GM12878 (cell line): ENCODE measurements around the gene FERMT2. TPM values are rescaled to one million over a fixed set of nuclear protein-coding genes. Genes with fewer than 3 reads are reported as not detected.

Experiments
- ATAC-seq: fragments of 200-7000 bp; cut with Tn5 transposase; 3 replicates; pipeline ENCODE4 v1.9.1; 2020; ENCODE audit warnings: mild to moderate bottlenecking, moderate library complexity
- BruUV-seq: library from RNA; stranded (reverse); fragments of 400-500 nt; replicated peaks from 2 replicates; lab custom pipeline; 2021; lab: Mats Ljungman, UMichigan
- CTCF ChIA-PET: fragments of 300-600 bp; sonication (Branson Sonifier 250); formaldehyde crosslinking; extraction: SDS; loops from one replicate; lab custom pipeline; 2021; ENCODE audit warnings: inconsistent platforms; lab: Yijun Ruan, JAX
- POLR2A ChIA-PET: fragments of 350-600 bp; formaldehyde crosslinking; extraction: SDS; loops from one replicate; lab custom pipeline; 2021; ENCODE audit warnings: inconsistent platforms; lab: Charles Lee
- RAD21 ChIA-PET: fragments of 300-600 bp; sonication (Branson Sonifier 250); formaldehyde crosslinking; loops from one replicate; lab custom pipeline; 2023; ENCODE audit warnings: antibody characterized with exemption; ENCODE audit not compliant: unreplicated experiment; lab: Charles Lee
- SMC1A ChIA-PET: fragments of 300-600 bp; sonication (Branson Sonifier 250); formaldehyde crosslinking; loops from one replicate; lab custom pipeline; 2023; ENCODE audit not compliant: unreplicated experiment, uncharacterized antibody; lab: Charles Lee
- DNase-seq: peaks from one replicate; pipeline ENCODE4 v3.0.0-alpha.2; 2011; ENCODE audit warnings: low read depth, low spot score
- FAIRE-seq: peaks from 3 replicates; lab custom pipeline; 2011; peaks lifted over from hg19 to GRCh38; lab: Jason Lieb, UNC
- H2AFZ ChIP-seq: 2 replicates; pipeline ENCODE4 v1.6.0; 2011; ENCODE audit warnings: low read depth, low read length, control low read depth; ENCODE audit not compliant: control insufficient read depth
- H3K27ac ChIP-seq: 2 replicates; pipeline ENCODE4 v1.5.1; 2011; ENCODE audit warnings: control low read depth; ENCODE audit not compliant: control insufficient read depth, insufficient read depth
- H3K27me3 ChIP-seq, 2 experiments: replicated peaks in 1 of 2; 2 replicates each; pipeline versions ENCODE4 v1.6.0 to v1.6.1; 2011; ENCODE audit warnings: low read length in 1 of 2; ENCODE audit not compliant: control insufficient read depth in 2 of 2, insufficient read depth in 2 of 2
- H3K36me3 ChIP-seq, 2 experiments: 2 replicates each; pipeline ENCODE4 v1.5.1; 2011; ENCODE audit warnings: low read length in 1 of 2; ENCODE audit not compliant: control insufficient read depth in 2 of 2, insufficient read depth in 2 of 2
- H3K4me1 ChIP-seq: 2 replicates; pipeline ENCODE4 v1.6.1; 2011; ENCODE audit warnings: mild to moderate bottlenecking, low read length, moderate library complexity, mixed read lengths; ENCODE audit not compliant: control insufficient read depth, insufficient read depth
- H3K4me2 ChIP-seq: 2 replicates; pipeline ENCODE4 v1.6.0; 2011; ENCODE audit warnings: control low read depth; ENCODE audit not compliant: control insufficient read depth, insufficient read depth
- H3K4me3 ChIP-seq: fragments of 200-600 bp; sonication (generic); 2 replicates; pipeline ENCODE4 v1.5.1; 2016
- H3K79me2 ChIP-seq: 2 replicates; pipeline ENCODE4 v1.6.0; 2011; ENCODE audit warnings: low read length; ENCODE audit not compliant: control insufficient read depth, insufficient read depth
- H3K9ac ChIP-seq: 2 replicates; pipeline ENCODE4 v1.8.0; 2011; ENCODE audit warnings: low read length, control low read depth, mixed read lengths; ENCODE audit not compliant: control insufficient read depth, insufficient read depth
- H3K9me3 ChIP-seq: replicated peaks from 3 replicates; pipeline ENCODE4 v1.5.1; 2011; ENCODE audit warnings: mild to moderate bottlenecking, low read length; ENCODE audit not compliant: control insufficient read depth, insufficient read depth
- H4K20me1 ChIP-seq: 2 replicates; pipeline ENCODE4 v1.6.0; 2011; ENCODE audit not compliant: control insufficient read depth, insufficient read depth
- EED ChIP-seq: sonication (generic); IDR thresholded peaks from 2 replicates; pipeline ENCODE4 v1.6.1; 2016; ENCODE audit warnings: antibody characterized with exemption, low read depth
- FOXK2 ChIP-seq: fragments of 450-650 bp; IDR thresholded peaks from 2 replicates; pipeline ENCODE4 v1.6.1; 2017; ENCODE audit warnings: mild to moderate bottlenecking, moderate library complexity
- JUNB ChIP-seq: IDR thresholded peaks from 2 replicates; pipeline ENCODE4 v1.6.1; 2016; ENCODE audit warnings: antibody characterized with exemption, mild to moderate bottlenecking
- LARP7 ChIP-seq: fragments of 450-650 bp; IDR thresholded peaks from 2 replicates; pipeline ENCODE4 v1.6.1; 2017; ENCODE audit warnings: mild to moderate bottlenecking
- NFIC ChIP-seq: IDR thresholded peaks from 2 replicates; pipeline ENCODE4 v1.6.1; 2012; ENCODE audit warnings: low read depth, mild to moderate bottlenecking, inconsistent platforms, low read length, moderate library complexity
- NR2C2 ChIP-seq: IDR thresholded peaks from 2 replicates; pipeline ENCODE4 v1.6.1; 2011; ENCODE audit warnings: borderline replicate concordance, low read depth; ENCODE audit not compliant: control insufficient read depth, insufficient read length
- RAD51 ChIP-seq: fragments of 450-650 bp; IDR thresholded peaks from 2 replicates; pipeline ENCODE4 v1.6.1; 2016; ENCODE audit warnings: moderate library complexity, mild to moderate bottlenecking, inconsistent platforms
- SPI1 ChIP-seq: IDR thresholded peaks from 2 replicates; pipeline ENCODE4 v1.6.1; 2011; ENCODE audit warnings: low read depth, mild to moderate bottlenecking, low read length, moderate library complexity, borderline replicate concordance; ENCODE audit not compliant: insufficient read depth
- STAT1 ChIP-seq: fragments of 450-650 bp; conservative IDR thresholded peaks from 2 replicates; pipeline ENCODE4 v1.6.1; 2014; ENCODE audit warnings: antibody characterized with exemption, mild to moderate bottlenecking
- TAF1 ChIP-seq: IDR thresholded peaks from 2 replicates; pipeline ENCODE4 v1.6.1; 2011; ENCODE audit warnings: mild to moderate bottlenecking, low read depth, low read length, borderline replicate concordance
- TBL1XR1 ChIP-seq: IDR thresholded peaks from 2 replicates; pipeline ENCODE4 v1.6.1; 2012; ENCODE audit warnings: low read depth, low read length, improper control_type of control experiment
- TCF12 ChIP-seq: IDR thresholded peaks from 2 replicates; pipeline ENCODE4 v1.6.1; 2011; ENCODE audit warnings: low read depth, mild to moderate bottlenecking, low read length
- WGBS: methylation state at CpG from one replicate; pipeline ENCODE4 v1.1.6; 2016; ENCODE audit warnings: low lambda C conversion rate; ENCODE audit not compliant: insufficient replicate concordance, insufficient coverage; ENCODE audit errors: missing lambda C conversion rate; 5-methylcytosine and 5-hydroxymethylcytosine counted together
- in situ Hi-C: fragments of 300-500 bp; cut with MboI; formaldehyde crosslinking; loops from 9 replicates; pipeline ENCODE4 v1.14.3; 2018; ENCODE audit warnings: mixed read lengths
- intact Hi-C: fragments of 100-400 bp; cut with micrococcal nuclease; formaldehyde crosslinking; loops from one replicate; pipeline ENCODE4 v1.14.2; 2022; ENCODE audit not compliant: unreplicated experiment
- polyA plus RNA-seq, 11 experiments: library from polyadenylated mRNA; depleted of rRNA in 4 of 11; unstranded in 6 of 11; stranded (reverse) in 5 of 11; fragments of >200 nt; fragmentation: Nextera tagmentation in 4 of 11; fragmentation: Illumina TruSeq in 1 of 11; extraction: Ambion mirVana in 4 of 11; extraction: Trizol in 1 of 11; gene quantifications; 1 replicate in 1 of 11; 2 replicates in 10 of 11; pipeline versions ENCODE4 v1.2.1 to v1.2.3, GENCODE V29; 2011 to 2016; ENCODE audit warnings: inconsistent platforms in 2 of 11, missing spikeins in 2 of 11, low read depth in 1 of 11
- total RNA-seq, 4 experiments: library from RNA; depleted of rRNA in 3 of 4; stranded (reverse); fragments of >200 nt in 3 of 4; fragmentation: Illumina TruSeq in 1 of 4; extraction: Trizol in 1 of 4; gene quantifications; 2 replicates each; pipeline versions ENCODE4 v1.2.1 to v1.2.3, GENCODE V29; 2013 to 2021
- TF ChIP-seq, protein P1 (sequence below): fragments of 150-350 bp; IDR thresholded peaks from 2 replicates; pipeline ENCODE4 v1.6.1; 2016; ENCODE audit warnings: low read depth, low read length
- TF ChIP-seq, protein P2 (sequence below): IDR thresholded peaks from 2 replicates; pipeline ENCODE4 v1.6.1; 2011; ENCODE audit warnings: low read depth, mild to moderate bottlenecking, low read length, moderate library complexity, borderline replicate concordance; ENCODE audit errors: extremely low read depth

FERMT2 gene
- total and polyA plus RNA-seq, 10 of the 15 experiments (the other 5 are each of a cell fraction or from before 2014, with no cell fraction given): 4.9 to 35.5 (median 19.5) TPM

DNA sequence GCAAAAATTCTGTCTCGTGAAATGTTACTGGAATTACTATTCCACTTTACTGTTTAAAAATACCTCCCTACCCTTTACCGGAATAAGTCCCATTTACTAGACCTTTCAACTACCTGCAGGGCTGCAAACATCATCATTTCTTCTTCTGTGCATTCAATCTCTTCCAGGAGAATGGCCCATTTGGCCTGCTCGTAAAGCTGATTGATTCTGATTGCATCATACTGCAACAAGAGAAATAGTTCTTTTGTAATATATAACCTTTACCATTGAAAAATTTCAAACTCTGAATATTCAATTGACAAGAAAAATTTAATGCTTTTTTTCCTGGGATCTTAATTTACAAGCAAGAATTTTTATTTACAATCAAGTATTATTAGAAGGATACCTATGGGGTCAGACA, 72.4 kb downstream of the FERMT2 start (continued):
- TF ChIP-seq, protein P1, sequence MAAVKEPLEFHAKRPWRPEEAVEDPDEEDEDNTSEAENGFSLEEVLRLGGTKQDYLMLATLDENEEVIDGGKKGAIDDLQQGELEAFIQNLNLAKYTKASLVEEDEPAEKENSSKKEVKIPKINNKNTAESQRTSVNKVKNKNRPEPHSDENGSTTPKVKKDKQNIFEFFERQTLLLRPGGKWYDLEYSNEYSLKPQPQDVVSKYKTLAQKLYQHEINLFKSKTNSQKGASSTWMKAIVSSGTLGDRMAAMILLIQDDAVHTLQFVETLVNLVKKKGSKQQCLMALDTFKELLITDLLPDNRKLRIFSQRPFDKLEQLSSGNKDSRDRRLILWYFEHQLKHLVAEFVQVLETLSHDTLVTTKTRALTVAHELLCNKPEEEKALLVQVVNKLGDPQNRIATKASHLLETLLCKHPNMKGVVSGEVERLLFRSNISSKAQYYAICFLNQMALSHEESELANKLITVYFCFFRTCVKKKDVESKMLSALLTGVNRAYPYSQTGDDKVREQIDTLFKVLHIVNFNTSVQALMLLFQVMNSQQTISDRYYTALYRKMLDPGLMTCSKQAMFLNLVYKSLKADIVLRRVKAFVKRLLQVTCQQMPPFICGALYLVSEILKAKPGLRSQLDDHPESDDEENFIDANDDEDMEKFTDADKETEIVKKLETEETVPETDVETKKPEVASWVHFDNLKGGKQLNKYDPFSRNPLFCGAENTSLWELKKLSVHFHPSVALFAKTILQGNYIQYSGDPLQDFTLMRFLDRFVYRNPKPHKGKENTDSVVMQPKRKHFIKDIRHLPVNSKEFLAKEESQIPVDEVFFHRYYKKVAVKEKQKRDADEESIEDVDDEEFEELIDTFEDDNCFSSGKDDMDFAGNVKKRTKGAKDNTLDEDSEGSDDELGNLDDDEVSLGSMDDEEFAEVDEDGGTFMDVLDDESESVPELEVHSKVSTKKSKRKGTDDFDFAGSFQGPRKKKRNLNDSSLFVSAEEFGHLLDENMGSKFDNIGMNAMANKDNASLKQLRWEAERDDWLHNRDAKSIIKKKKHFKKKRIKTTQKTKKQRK: no peak
- TF ChIP-seq NFIC: no peak
- TF ChIP-seq FOXK2: no peak

DNA sequence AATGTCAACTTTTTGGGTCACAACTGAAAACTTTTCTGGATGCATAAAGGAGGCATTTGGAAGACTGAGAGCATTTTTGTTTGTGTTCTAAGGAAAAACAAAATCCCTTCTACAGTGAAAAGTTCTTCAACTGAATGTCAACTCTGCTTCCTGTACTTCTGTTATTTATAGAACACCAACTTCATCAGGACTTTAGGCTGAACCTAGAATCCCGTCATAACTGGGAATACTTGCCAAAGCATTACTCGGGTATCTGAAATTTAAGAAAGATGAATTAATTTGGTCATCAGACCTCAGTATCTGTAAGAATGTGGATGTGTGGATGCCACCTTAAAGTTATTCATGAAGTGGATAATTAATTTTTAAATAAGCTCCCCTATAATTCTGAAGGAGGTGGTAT, 73.2 kb downstream of the FERMT2 start:
- H3K9me3 ChIP-seq: no peaks in the 10 kb centered on the region
- TF ChIP-seq SPI1 (no peak), EED (no peak), TCF12 (no peak), RAD51 (no peak), LARP7 (no peak), NR2C2 (no peak), STAT1 (no peak), TAF1 (no peak), TBL1XR1 (no peak), JUNB (no peak)
- TF ChIP-seq, protein P2, sequence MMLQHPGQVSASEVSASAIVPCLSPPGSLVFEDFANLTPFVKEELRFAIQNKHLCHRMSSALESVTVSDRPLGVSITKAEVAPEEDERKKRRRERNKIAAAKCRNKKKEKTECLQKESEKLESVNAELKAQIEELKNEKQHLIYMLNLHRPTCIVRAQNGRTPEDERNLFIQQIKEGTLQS: no peak
- no peak overlapping the region for H3K4me3 ChIP-seq
- FAIRE-seq (no peak), ATAC-seq (no peak), DNase-seq (no peak)
- 45% methylated on average over 2 of the region's 2 CpGs for WGBS
- no peak overlapping the region for H2AFZ ChIP-seq
- no peak overlapping the region for H3K9ac ChIP-seq
- H3K27ac ChIP-seq: no peak overlapping the region
- no peaks in the 10 kb centered on the region for H3K27me3 ChIP-seq
- no peaks in the 10 kb centered on the region for H3K79me2 ChIP-seq
- ChIA-PET POLR2A (no interaction called here), SMC1A (interaction anchor here (1.1 to 1.3 kb wide), 3 partner anchors 11 to 178 kb away, joined by 3 to 4 read pairs (median 3); no protein-coding TSS in a partner anchor), CTCF (interaction anchor here (0.6 to 0.9 kb wide), 3 partner anchors 8 to 1486 kb away, joined by 3 read pairs; no protein-coding TSS in a partner anchor), RAD21 (no interaction called here)
- in situ Hi-C loops: no loop called here
- H4K20me1 ChIP-seq: no peaks in the 10 kb centered on the region
- H3K4me1 ChIP-seq: no peaks in the 10 kb centered on the region
- intact Hi-C loops: no loop called here
- BruUV-seq: no TSS peak
- no peaks in the 10 kb centered on the region for H3K36me3 ChIP-seq
- no peak overlapping the region for H3K4me2 ChIP-seq
